Stimulated activated CD4-positive, alpha-beta T cell treated with anti-CD3 and anti-CD28 coated beads, Interleukin-4, amount 100 ng/mL, for 48 hours (primary cell): ENCODE measurements around the gene RASA4B.
A peak's percentile ranks its signal among the peaks of the same experiment; 100 is the strongest.
"Not testable (repeated sequence)": the region's sequence is repeated elsewhere in the genome, so short reads cannot be mapped to it uniquely, and the experiment has no call there.

Experiments
- DNase-seq, 2 donors: peaks; one replicate each; pipeline ENCODE4 v3.0.0-alpha.2; 2020; ENCODE audit warnings: low read depth in 2 of 2

The RASA4B gene

DNA sequence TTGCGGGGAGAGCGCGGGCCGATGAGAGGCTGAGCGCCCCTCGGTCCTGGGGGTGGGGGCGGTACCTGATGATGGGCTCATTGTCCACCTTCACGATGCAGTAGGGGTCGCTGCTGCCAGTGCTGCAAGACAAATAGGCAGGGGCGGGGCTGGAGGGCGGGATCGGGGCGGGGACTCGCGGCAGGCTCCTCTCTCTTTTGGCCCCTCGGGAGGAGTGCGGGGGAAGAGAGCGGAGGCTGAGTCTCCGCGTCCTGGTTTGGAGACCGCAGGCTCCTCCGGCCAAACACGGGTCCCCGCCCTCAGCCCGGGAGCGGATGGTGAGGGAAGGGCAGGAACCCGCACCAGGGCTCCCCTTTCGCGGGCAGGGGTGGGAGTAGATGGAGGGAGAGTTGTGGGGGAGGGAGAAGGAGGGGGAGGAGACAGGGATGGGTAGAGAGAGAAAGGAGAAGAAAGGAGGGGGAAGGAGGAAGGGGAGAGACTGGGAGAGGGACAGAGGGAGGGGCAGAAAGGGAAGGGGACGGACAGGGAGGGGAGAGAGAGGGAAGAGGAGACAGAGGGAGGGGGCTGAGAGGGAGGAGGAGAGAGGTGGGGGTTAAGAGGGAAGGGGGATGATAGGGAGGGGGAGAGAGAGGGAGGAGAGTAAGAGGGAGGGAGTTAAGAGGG is 5.6 kb downstream of the RASA4B start:
- DNase-seq, result not testable (repeated sequence)

DNA sequence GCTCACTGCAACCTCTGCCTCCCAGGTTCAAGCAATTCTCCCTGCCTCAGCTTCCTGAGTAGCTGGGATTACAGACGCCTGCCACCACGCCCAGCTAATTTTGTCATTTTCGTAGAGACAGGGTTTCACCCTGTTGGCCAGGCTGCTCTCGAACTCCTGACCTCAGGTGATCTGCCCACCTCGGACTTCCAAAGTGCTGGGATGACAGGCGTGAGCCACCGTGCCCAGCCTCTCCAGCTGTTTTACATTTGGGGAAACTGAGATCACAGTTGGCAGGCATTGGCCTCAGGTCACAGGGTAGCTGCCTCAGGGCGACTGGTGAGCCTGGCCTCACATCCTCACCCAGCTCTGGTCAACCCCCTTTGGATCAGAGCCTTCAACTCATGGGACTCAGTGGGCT is 7.0 kb downstream of the RASA4B start:
- not testable (repeated sequence) for DNase-seq

GRCh38 chr7:102507410-102508088 is 10.0 kb downstream of the RASA4B start:
- DNase-seq, result not testable (repeated sequence)

- DNase-seq, result not testable (repeated sequence)
Observed at GRCh38 chr7:102505298-102506185, 12.0 kb downstream of the RASA4B start.

GRCh38 chr7:102503141-102503540 is 14.4 kb downstream of the RASA4B start:
- DNase-seq, result not testable (repeated sequence)

DNA sequence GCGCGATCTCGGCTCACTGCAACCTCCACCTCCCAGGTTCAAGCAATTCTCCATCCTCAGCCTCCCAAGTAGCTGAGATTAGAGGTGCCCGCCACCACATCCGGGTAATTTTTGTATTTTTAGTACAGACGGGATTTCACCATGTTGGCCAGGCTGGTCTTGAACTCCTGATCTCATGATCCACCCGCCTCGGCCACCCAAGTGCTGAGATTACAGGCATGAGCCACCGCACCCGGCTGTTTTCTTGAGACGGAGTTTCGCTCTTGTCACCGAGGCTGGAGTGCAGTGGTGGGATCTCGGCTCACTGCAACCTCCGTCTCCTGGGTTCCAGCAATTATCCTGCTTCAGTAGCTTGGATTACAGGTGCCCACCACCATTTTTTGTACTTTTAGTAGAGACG is 19.3 kb downstream of the RASA4B start:
- not testable (repeated sequence) for DNase-seq

DNA sequence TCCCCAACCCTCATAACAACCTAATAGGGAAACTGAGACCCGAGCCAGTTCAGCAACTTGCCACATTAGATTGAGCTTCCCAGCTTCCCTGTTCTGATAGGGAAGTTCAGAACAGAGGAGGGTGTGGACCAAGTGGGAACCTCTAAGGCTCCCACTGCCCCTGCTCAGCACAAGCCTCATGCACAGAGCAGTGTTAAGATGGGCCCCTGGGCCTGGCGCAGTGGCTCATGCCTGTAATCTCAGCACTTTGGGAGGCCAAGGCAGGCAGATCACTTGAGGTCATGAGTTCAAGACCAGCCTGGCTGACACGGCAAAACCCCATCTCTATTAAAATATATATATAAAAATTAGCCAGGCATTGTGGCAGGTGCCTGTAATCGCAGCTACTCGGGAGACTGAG is 20.3 kb downstream of the RASA4B start:
- not testable (repeated sequence) for DNase-seq

GRCh38 chr7:102496861-102497260 is 20.7 kb downstream of the RASA4B start:
- DNase-seq, result not testable (repeated sequence)

DNA sequence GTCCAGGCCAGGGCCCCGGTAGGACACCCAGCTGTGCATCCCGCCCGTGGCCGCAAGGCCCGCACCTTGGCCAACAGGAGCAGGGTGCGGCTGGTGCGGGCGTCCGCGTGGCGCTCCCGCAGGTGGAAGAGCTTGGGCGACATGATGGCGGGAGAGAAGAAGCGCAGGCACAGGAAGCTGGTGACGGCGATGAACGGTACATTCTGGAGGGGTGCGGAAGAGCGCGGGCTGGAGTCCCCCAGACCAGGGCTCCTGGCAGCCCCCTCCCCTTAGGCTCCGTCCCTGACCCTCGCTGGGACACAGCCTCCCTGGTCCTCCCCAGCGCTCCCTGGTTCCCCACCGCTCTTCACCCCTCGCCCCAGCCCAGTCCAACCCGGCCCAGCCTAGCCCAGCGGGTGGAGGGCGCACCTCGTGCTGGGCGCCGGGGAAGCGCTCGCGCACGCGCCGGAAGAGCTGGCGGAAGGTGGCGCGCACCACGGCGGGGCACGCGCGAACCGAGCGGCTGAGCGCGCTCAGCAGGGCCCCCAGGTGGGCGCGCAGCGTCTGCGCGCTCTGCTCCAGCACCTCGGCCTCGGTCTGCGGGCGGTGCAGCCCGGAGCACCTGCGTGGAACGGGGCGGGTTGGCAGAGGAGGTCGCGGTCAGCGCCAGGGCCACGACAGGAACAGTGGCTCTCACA is 23.0 kb downstream of the RASA4B start:
- not testable (repeated sequence) for DNase-seq

DNA sequence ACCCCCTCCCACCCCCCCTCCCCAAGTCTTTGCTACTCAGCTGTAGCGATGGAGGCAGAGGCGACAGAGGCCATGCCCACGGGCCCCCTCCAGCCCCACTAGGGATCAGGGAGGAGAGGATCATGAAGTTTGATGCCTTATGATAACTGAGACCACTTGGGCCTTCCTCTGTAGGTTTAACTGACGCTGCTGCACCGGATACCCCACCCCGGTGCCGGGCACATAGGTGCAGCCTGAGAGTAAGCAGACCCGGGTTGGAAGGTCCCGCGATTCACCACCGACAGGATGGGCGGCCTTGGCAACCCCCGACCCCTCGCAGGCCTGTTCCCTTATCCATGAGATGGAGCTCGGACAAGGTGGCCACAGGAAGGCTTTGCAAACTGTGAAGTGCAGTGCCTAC is 23.6 kb downstream of the RASA4B start:
- not testable (repeated sequence) for DNase-seq

DNA sequence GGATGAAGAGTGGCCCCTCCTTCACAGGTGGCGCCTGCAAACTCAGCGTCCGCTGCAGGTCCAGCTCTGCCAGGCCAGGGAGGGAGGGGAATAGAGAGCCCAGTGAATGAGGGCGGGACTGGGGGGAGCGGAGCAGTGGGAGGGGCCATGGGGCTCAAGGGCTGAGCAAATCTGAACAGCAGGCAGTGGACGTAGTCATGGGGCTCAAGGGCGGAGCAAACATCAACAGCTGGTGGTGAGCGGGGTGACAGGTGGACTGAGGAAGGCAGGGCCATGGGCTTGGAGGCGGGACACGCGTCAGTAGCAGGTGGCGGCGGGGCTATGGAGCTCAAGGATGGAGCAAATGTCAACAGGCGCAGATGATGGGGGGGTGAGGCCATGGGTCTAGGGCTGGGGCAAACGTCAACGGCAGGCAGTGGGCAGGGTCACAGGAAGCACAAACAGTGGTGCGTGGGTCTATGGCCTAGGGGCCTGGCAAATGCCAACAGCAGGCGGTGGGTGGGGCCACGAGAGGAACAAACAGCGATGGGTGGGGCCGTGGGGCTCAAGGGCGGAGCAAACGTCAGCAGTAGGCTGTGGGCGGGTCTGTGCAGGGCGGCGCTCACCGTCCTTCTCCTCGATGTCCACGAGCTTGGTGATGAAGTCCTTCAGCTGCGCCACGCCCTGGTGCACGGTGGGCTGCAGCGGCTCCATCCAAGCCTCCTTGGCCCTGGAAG is 24.2 kb downstream of the RASA4B start:
- not testable (repeated sequence) for DNase-seq

GRCh38 chr7:102490529-102491075 is 27.0 kb downstream of the RASA4B start:
- peak; percentile 55 to 74 for DNase-seq

DNA sequence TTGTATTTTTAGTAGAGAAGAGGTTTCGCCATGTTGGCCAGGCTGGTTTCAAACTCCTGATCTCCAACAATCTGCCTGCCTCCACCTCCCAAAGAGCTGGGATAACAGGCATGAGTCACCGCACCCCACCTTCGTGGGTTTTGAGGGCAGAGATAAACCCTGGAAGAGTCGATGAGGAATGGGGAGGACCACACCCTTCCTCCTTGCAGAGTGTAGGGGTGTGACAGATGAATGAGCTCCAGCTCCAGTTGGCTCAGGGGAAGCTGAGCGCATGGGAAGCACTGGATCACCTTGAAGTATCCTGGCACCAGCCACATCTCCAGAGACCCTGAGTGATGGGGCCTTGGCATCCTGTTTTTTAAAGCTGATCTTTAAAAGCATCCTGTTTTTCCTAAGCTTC is 33.3 kb downstream of the RASA4B start:
- DNase-seq, result not testable (repeated sequence)

DNA sequence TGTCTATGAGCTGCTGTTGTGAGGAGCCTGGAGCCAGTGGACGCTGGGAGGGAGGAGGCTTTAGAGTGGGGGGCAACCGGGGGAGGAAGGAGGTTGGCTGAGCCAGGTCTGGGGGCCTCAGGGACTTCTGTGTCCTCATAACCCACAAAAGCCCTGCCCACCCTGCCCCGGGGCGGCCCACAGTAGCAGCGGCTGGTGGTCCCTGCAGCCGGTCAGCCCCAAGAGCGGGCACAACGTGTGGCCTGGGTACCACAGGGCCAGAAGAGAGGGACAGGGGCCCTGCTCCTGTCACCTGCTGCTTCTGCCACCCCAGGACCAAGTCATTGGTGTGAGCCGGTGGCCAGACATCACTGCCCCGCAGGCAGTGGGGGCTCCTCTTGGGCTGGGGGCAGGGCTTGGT is 35.6 kb downstream of the RASA4B start:
- DNase-seq, result not testable (repeated sequence)

DNA sequence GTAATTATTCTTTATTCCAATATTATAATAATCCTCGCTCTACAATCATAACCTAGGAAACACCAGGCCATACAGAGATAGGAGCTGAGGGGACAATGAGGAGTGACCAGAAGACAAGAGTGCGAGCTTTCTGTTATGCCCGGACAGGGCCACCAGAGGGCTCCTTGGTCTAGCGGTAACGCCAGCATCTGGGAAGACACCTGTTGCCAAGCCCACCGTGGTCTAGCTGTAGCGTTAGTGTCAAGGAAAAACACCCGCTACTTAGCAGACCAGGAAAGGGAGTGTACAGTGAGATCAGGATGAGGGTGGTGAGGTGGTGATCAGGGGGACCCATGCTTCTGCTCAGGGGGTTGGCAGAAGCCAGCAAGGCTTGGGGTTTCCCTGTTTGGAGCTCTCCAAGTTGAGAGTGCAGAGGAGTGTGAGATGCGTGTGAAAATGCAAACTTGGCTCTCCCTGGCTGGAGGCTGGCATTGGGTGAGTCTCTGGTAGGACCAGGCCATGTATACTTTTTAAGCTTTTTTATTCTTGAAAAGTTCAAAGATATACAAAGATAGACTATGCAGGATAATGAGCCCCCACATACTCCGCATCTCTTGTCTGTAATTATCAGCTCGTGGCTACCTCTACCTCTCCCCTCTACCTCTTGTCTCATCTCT is 37.5 kb downstream of the RASA4B start:
- DNase-seq, result not testable (repeated sequence)

DNA sequence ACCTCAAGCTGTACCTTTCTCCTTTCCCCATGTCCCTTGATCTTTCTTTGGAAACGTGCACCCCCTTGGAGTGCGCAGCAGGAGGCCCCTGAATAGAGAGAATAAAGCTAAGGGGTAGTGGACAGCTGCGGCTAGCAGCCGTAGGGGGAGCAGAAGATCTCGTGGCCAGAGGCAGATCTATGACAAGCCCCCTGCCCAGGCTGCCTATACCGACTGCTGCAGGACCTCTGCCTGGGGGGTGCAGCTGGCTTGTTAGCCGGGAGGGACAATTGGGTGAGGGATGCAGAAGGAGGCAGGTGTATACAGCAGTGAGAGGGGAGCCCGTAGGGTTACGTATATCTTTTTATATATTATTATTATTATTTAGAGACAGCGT is 38.4 kb downstream of the RASA4B start:
- DNase-seq, result not testable (repeated sequence)

DNA sequence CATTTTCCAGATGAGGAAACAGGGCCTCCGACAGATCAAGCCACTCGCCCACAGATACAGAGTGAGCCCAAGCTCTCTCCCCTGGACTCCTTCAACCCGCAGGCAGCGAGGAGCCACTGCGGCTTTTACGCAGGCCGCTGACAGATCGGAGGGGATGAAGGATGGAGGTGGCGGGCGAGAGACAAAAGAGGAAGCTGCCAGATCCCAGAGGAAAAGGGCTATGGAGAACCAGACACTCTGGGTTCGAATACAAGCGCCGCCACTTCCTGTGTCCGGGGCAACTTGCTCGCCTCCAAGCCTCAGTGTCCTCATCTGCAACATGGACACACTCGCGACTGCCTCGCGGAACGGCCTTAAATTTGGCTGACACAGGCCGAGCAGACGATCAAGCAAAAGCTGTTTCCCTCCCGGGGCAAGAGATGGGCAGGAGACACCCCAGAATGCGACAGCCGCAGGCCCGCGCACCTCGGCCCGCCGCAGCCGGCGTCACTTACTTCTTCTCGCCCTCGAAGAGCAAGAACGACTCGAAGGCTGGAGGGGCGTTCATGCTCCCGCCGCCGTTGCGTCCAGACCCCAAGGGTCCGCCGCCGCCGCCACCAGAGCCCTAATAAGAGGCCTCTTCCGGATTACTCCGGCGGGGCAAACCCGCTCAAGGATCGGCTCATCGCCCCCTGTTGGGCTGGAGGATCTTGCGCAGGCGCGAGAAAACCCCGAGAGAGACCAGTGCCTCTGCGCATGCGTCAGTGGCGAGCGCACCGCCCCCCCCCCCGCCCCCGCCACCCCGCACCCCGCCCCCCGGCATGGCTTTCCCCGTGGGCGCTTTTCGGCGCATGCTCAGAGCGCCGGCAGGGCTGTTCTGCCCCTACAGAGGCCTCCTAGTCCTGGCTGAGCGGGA is 39.0 kb downstream of the RASA4B start, which contains the start of gene POLR2J:
Gene POLR2J (minus strand): TSS at position 609 of the 895 bp plus-strand sequence. CDS start 62 bp downstream, at position 547.
- peak; percentile 75 to 82 for DNase-seq

- not testable (repeated sequence) for DNase-seq
Observed at GRCh38 chr7:102474736-102475435, 42.7 kb downstream of the RASA4B start.
